Activated T-cell treated with anti-CD3 and anti-CD28 coated beads, Interleukin-2, amount 50 U/mL, for 4 hours (primary cell): Measurements from ENCODE around the gene CPB2. TPM values are rescaled to one million over a fixed set of nuclear protein-coding genes. Genes with fewer than 3 reads are reported as not detected.

ENCODE experiments used
- ATAC-seq, 2 donors: fragments of 200-7000 bp; cut with Tn5 transposase; one replicate each; pipeline ENCODE4 v1.10.0; 2021
- DNase-seq: peaks from one replicate; pipeline ENCODE4 v3.0.0-alpha.2; 2020
- H3K27me3 Mint-ChIP-seq: one replicate; pipeline ENCODE4 v1.8.0; 2021; ENCODE audit warnings: low read depth, mixed read lengths
- H3K36me3 Mint-ChIP-seq: one replicate; pipeline ENCODE4 v1.8.0; 2022; ENCODE audit warnings: mixed read lengths; ENCODE audit not compliant: insufficient read depth
- H3K4me1 Mint-ChIP-seq: one replicate; pipeline ENCODE4 v1.8.0; 2021; ENCODE audit warnings: low read depth, mixed read lengths
- H3K4me3 Mint-ChIP-seq: one replicate; pipeline ENCODE4 v1.8.0; 2021; ENCODE audit warnings: mild to moderate bottlenecking, moderate library complexity, mixed read lengths
- H3K9me3 Mint-ChIP-seq: one replicate; pipeline ENCODE4 v1.8.0; 2021; ENCODE audit warnings: mixed read lengths
- total RNA-seq, 3 donors: library from RNA; stranded (reverse); gene quantifications; one replicate each; pipeline ENCODE4 v1.2.1, GENCODE V29; 2021

CPB2 gene
- total RNA-seq, 3 donors from 2014 or later = 0.11 to 0.23 (median 0.21) TPM

DNA sequence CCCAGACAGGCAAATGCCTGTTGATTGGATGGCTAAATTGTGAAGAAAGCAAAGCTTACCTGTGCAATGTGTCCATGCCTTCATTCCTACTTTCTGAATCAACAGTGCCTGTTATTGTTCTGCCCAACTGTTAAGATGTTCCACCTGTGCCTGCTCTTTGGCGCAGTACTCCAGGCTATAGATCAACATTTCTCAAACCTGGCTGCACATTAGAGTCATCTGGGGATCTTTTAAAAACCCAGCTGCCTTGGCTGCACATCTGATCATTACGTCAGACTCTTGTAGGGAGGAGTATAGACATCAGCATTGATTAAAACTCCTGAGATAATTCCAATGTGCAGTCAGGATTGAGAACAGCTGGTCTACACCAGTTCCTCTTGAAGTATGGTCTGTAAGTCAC is 16.2 kb upstream of the CPB2 start:
- DNase-seq (no peak), ATAC-seq (no peak)
- no peak overlapping the region for H3K4me3 Mint-ChIP-seq
- no peaks in the 10 kb centered on the region for H3K9me3 Mint-ChIP-seq
- H3K27me3 Mint-ChIP-seq = no peaks in the 10 kb centered on the region
- H3K36me3 Mint-ChIP-seq = peaks cover 5% of the 10 kb centered on the region
- H3K4me1 Mint-ChIP-seq = peaks cover 33% of the 10 kb centered on the region

DNA sequence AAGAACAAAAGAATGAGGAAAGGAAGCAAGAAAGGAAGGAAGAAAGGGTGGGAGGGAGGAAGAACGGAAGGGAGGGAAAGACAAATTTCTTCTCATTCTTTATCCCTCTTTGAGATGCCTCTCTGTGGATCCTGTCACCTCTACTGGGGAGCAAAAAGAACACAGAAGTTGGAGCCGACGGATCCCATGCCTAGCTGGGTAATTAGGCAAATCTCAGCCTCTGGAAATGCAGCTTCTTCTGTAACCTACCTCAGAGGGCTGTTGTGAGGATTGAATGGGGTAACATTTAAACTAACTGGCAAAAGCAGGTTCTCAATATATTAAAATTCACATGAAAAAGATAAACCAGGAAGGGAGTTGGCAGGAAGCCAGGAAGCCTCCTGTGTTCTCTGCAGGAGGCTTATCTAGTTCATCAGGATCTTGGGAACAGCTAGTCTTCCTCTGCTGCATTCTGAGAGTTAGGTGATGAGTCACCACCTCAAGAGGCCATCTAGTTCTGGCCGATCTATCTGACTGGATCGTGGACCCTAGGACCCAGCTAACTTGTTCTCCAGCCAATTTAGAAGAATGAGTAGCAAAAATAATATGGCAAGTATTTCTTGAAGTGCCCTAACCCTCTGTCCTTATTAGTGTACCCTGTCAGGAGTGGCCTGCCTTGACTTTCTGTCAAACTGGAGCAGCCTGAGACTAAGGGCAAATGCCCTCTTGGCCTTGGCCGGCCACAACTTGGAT is 15.2 kb upstream of the CPB2 start:
- Mint-ChIP-seq H3K27me3 (peaks cover 1% of the 10 kb centered on the region), H3K36me3 (no peaks in the 10 kb centered on the region), H3K4me1 (peaks cover 23% of the 10 kb centered on the region), H3K9me3 (no peaks in the 10 kb centered on the region), H3K4me3 (no peak overlapping the region)
- ATAC-seq (no peak), DNase-seq (no peak)

- Mint-ChIP-seq H3K4me1 (peaks cover 4% of the 10 kb centered on the region), H3K4me3 (no peak overlapping the region), H3K36me3 (no peaks in the 10 kb centered on the region), H3K27me3 (peaks cover 17% of the 10 kb centered on the region), H3K9me3 (no peaks in the 10 kb centered on the region)
- ATAC-seq (no peak), DNase-seq (no peak)
Measured at GRCh38 chr13:46116653-46117502, 12.0 kb upstream of the CPB2 start.

- peaks cover 30% of the 10 kb centered on the region for H3K27me3 Mint-ChIP-seq
- no peak for DNase-seq
- no peak overlapping the region for H3K4me3 Mint-ChIP-seq
- ATAC-seq = no peak
- H3K36me3 Mint-ChIP-seq = no peaks in the 10 kb centered on the region
- no peaks in the 10 kb centered on the region for H3K9me3 Mint-ChIP-seq
- no peaks in the 10 kb centered on the region for H3K4me1 Mint-ChIP-seq
Measured at GRCh38 chr13:46114613-46115012, 9.8 kb upstream of the CPB2 start.

DNA sequence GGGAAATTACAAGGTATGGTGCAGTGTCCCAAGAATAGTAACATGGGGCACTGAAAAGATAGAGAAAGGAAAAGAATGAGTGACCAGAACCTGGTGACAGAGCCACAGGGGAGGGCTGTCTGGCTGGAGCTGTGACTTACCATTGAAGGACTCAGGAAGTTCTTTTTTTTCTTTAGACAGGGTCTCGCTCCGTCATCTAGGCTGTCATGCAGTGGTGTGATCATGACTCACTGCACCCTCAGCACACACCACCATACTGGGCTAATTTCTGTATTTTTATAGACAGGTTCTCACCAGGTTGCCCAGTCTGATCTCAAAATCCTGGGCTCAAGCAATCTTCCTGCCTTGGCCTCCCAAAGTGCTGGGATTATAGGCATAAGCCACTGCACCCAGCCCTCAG is 8.8 kb upstream of the CPB2 start:
- ATAC-seq (no peak), DNase-seq (no peak)
- Mint-ChIP-seq H3K36me3 (no peaks in the 10 kb centered on the region), H3K4me3 (no peak overlapping the region), H3K9me3 (no peaks in the 10 kb centered on the region), H3K4me1 (no peaks in the 10 kb centered on the region), H3K27me3 (peaks cover 30% of the 10 kb centered on the region)

DNA sequence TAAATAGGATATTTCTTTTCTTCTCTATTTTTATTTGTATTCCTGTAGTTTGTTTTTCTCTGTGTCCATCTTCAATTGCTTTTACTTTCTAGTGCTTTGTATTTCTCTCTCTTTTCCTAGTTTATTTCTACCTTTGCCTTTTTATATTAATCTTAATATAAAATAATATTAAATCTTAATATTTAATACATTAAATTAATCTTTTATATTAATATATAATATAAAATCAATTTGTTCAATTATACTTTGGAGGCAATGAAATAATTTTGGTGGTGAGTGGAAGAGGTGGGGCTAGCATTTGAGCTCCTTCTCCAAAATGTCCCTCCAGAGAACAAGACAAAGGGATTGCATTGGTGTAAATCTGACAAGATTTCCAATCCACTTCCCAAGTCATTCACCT is 6.3 kb upstream of the CPB2 start:
- H3K4me1 Mint-ChIP-seq = peaks cover 8% of the 10 kb centered on the region
- H3K36me3 Mint-ChIP-seq = no peaks in the 10 kb centered on the region
- H3K4me3 Mint-ChIP-seq = no peak overlapping the region
- no peaks in the 10 kb centered on the region for H3K9me3 Mint-ChIP-seq
- ATAC-seq (no peak), DNase-seq (no peak)
- H3K27me3 Mint-ChIP-seq = peaks cover 34% of the 10 kb centered on the region

DNA sequence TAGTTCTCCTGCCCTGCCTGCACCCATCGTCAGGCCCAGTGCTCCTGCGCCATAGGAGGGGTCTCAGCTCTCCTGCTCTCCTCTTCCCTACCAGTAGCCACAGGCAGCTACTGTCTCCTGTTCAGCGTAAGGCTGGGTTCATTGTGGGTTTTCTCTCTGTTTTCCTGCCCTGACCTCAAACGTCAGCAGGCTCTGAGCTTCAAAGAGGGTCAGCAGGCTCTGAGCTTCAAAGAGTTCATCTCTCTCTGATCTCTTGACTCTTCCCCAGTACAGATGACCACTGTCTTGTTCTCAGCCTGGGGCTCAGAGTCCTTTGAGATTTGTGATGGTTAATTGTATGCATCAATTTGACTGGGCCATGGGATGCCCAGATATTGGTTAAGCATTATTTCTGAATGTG is 4.6 kb upstream of the CPB2 start:
- H3K4me1 Mint-ChIP-seq = peaks cover 9% of the 10 kb centered on the region
- no peaks in the 10 kb centered on the region for H3K9me3 Mint-ChIP-seq
- H3K4me3 Mint-ChIP-seq = no peak overlapping the region
- no peaks in the 10 kb centered on the region for H3K36me3 Mint-ChIP-seq
- ATAC-seq (no peak), DNase-seq (no peak)
- H3K27me3 Mint-ChIP-seq = peaks cover 30% of the 10 kb centered on the region

DNA sequence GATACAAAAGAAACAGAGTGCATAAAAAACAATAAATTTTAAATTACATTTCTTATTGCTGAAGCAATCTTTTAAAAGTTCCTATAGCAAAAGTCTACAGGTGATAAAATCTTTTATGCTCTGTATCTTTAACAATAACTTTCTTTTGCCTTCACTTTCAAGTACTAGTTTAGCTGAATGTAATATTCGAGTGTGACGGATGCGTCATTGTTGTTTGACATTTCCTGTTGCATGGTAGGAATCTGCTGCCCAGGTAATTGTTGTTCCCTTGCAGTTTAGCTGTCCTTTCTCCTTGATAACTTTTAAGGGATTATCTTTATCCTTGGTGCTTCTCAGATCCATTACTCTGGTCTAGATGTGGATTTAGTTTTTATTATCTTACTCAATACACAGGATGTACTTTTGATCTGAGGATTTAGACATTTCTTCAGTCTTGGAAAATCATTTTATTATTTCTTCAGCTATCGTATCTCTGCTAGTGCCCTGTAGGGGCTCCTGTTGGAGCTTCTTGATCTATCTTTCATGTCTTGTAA is 2.1 kb upstream of the CPB2 start:
- ATAC-seq (no peak), DNase-seq (no peak)
- no peaks in the 10 kb centered on the region for H3K36me3 Mint-ChIP-seq
- H3K9me3 Mint-ChIP-seq = no peaks in the 10 kb centered on the region
- no peak overlapping the region for H3K4me3 Mint-ChIP-seq
- H3K4me1 Mint-ChIP-seq = peaks cover 9% of the 10 kb centered on the region
- H3K27me3 Mint-ChIP-seq = peaks cover 19% of the 10 kb centered on the region

DNA sequence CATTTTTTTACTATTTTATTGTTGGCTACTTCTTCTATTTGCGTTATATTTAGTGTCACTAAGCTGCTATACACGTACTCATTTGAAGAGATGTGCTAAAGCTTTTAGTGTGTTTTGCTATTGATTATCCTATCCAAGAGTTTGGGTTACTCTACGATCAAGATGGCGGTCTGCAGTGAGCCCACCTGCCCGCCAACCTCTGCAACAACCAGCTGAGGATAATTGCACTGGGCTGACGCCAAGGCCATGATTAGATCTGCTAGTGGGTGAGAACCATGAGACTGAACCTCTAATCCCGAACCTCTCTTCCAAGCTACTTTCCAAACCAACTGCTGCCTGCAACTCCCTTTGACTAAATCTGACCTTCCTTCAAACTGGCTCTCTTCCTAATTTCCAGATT is 1.8 kb downstream of the CPB2 start:
- DNase-seq = no peak
- Mint-ChIP-seq H3K36me3 (no peaks in the 10 kb centered on the region), H3K4me3 (no peak overlapping the region), H3K27me3 (peaks cover 7% of the 10 kb centered on the region), H3K9me3 (no peaks in the 10 kb centered on the region), H3K4me1 (peaks cover 9% of the 10 kb centered on the region)
- no peak for ATAC-seq

DNA sequence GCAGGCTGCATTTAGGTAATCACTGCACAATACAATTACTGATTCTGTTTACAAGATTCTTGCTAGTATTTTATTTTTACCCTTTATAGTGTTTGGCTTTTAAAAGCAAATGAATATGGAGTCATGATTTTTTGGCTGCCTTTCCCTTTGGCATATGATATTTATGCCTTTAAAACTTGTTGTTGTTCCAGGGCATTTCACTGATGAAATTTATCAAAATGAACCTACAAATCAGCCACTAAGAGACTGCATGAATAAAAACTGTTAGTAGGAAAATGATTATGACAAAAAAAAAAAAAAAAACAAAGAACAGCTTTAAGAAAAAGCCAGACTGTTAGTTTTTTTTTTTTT is 2.6 kb downstream of the CPB2 start:
- H3K36me3 Mint-ChIP-seq = no peaks in the 10 kb centered on the region
- ATAC-seq (no peak), DNase-seq (no peak)
- H3K4me3 Mint-ChIP-seq = no peak overlapping the region
- H3K4me1 Mint-ChIP-seq = peaks cover 6% of the 10 kb centered on the region
- no peaks in the 10 kb centered on the region for H3K9me3 Mint-ChIP-seq
- peaks cover 6% of the 10 kb centered on the region for H3K27me3 Mint-ChIP-seq

DNA sequence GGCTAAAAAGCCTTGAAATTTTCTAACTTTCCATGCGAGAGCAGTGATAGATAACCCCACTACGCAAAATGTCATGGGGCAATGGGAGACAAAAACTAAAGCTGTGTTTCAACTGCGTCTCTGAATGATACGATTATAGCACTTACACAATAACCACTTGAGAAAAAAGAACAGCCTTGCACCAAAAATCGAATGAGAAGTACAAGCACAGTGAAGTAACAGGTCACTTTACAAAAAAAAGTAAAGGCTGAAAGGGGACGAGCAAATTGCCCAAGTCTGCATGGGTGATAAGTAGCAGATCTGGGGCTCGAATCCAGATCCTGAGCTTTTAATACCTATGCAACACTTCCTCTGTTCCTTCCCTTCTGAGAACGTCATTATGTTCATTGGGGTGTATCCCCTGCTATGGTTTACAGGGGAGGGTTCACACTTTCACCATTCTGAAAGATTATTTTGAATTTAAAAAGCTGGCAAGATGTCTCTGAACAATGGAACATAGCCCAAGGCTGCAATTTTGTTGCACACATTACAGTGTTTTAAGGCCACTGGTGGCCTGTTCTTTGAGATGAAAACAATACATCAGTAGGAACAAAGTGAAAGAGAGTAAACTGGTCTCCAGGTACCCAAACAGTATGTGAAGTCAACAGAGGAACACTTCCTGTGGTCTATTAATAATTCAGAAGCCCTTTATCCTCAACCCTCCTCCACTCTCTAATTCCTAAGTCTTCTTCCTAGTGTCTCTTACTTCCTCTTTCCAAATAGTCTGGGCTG is 3.2 kb downstream of the CPB2 start:
- Mint-ChIP-seq H3K9me3 (no peaks in the 10 kb centered on the region), H3K4me1 (peaks cover 2% of the 10 kb centered on the region), H3K36me3 (no peaks in the 10 kb centered on the region), H3K4me3 (no peak overlapping the region), H3K27me3 (peaks cover 3% of the 10 kb centered on the region)
- DNase-seq = no peak
- ATAC-seq = no peak

GRCh38 chr13:46101002-46101401 is 3.8 kb downstream of the CPB2 start:
- H3K4me1 Mint-ChIP-seq = no peaks in the 10 kb centered on the region
- H3K9me3 Mint-ChIP-seq = no peaks in the 10 kb centered on the region

GRCh38 chr13:46100191-46100815 is 4.5 kb downstream of the CPB2 start:
- Mint-ChIP-seq H3K4me3 (no peak overlapping the region), H3K27me3 (peaks cover 6% of the 10 kb centered on the region), H3K9me3 (no peaks in the 10 kb centered on the region), H3K36me3 (no peaks in the 10 kb centered on the region), H3K4me1 (no peaks in the 10 kb centered on the region)
- ATAC-seq (no peak), DNase-seq (no peak)

More at GRCh38 chr13:46101002-46101401, 3.8 kb downstream of the CPB2 start:
- Mint-ChIP-seq H3K27me3 (peaks cover 6% of the 10 kb centered on the region), H3K4me3 (no peak overlapping the region), H3K36me3 (no peaks in the 10 kb centered on the region)
- DNase-seq = no peak
- no peak for ATAC-seq

- Mint-ChIP-seq H3K36me3 (no peaks in the 10 kb centered on the region), H3K4me1 (no peaks in the 10 kb centered on the region), H3K27me3 (peaks cover 17% of the 10 kb centered on the region), H3K4me3 (no peak overlapping the region), H3K9me3 (no peaks in the 10 kb centered on the region)
- DNase-seq = no peak
- no peak for ATAC-seq
Measured at GRCh38 chr13:46097663-46098062, 7.2 kb downstream of the CPB2 start.
